GM21786 (cell line): Measurements from ENCODE around the gene BCAS3.
"Not testable (repeated sequence)": the region's sequence is repeated elsewhere in the genome, so short reads cannot be mapped to it uniquely, and the experiment has no call there.

Experiments used
- ATAC-seq: cut with Tn5 transposase; IDR thresholded peaks from one replicate; pipeline ENCODE4 v1.9.1; 2021; ENCODE audit not compliant: unreplicated experiment

The BCAS3 gene

DNA sequence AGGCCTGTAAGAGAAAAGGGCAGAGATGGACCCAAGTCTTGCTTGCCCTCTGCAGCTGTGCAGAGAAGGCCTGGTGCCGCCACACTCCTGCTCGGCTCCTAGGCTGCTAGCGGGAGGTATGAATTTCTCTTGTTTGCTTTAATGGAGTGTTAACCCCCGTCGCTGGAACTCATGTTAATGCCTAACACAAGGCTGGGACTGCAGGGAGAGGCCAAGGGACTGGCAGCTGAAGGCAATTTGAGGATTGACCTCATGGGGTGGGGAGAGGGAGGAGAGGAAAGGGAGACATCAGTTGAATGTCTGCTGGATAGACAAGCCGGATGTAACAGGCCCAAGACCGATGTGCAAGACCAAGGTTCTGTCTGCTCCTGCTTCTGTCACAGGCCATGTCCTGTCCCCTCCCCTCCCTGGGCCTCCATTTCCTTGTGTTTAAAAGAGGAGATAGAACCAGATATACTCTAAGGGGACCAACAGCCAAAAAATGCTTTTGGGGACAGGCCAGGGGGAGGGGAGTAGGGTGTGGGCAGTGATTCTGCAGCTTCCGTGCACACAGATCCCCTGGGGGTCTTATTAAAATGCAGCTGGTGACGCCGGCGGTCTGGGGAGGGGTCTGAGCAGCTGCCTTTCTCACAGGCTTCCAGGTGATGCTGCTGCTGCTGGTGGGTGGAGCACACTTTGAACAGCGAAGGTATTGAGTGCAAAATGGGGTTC is 675.3 kb downstream of the BCAS3 start:
- ATAC-seq: no peak

- no peak for ATAC-seq
Measured at GRCh38 chr17:61353615-61354014, 676.0 kb downstream of the BCAS3 start.

GRCh38 chr17:61354895-61355874 is 677.5 kb downstream of the BCAS3 start:
- no peak for ATAC-seq

DNA sequence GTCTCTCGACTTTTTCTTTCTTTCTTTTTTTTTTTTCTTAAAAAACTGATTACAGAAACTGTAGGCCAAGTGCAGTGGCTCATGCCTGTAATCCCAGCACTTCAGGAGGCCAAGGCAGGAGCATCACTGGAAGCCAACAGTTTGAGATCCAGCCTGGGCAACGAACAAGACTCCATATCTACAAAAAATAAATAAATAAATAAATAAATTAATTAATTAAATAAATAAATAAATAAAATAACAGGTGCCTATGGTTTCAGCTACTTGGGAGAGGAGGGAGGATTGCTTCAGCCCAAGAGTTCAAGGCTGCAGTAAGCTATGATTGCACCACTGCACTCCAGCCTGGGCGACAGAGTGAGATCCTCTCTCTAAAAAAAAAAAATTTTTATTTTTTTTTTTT is 679.4 kb downstream of the BCAS3 start:
- ATAC-seq: not testable (repeated sequence)

- ATAC-seq: not testable (repeated sequence)
Measured at GRCh38 chr17:61359513-61359912, 681.9 kb downstream of the BCAS3 start.

GRCh38 chr17:61360318-61360943 is 682.8 kb downstream of the BCAS3 start:
- no peak for ATAC-seq

DNA sequence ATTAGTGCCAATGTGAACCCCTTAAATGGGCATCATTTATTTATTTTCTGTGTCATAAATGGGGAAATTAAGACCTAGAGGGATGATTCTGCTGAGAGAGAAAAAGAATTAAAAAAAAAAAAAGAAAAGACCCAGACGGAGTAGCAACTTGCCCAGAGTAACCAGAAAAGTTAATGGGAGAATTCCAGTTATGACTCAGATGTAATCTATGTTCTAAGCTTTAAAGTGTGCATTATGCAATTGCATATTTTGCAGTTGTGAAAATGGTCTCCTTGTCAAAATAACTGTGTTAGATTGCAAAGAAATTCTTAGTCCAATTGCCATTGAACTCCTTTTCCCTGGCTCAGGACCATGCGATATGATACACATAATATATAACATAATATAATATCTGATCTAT is 683.4 kb downstream of the BCAS3 start:
- ATAC-seq: no peak

GRCh38 chr17:61362396-61362795 is 684.7 kb downstream of the BCAS3 start:
- ATAC-seq: no peak

GRCh38 chr17:61362852-61363600 is 685.4 kb downstream of the BCAS3 start:
- ATAC-seq: no peak

- ATAC-seq: no peak
Measured at GRCh38 chr17:61363601-61364462, 686.2 kb downstream of the BCAS3 start.

GRCh38 chr17:61364463-61364846 is 686.8 kb downstream of the BCAS3 start:
- no peak for ATAC-seq

DNA sequence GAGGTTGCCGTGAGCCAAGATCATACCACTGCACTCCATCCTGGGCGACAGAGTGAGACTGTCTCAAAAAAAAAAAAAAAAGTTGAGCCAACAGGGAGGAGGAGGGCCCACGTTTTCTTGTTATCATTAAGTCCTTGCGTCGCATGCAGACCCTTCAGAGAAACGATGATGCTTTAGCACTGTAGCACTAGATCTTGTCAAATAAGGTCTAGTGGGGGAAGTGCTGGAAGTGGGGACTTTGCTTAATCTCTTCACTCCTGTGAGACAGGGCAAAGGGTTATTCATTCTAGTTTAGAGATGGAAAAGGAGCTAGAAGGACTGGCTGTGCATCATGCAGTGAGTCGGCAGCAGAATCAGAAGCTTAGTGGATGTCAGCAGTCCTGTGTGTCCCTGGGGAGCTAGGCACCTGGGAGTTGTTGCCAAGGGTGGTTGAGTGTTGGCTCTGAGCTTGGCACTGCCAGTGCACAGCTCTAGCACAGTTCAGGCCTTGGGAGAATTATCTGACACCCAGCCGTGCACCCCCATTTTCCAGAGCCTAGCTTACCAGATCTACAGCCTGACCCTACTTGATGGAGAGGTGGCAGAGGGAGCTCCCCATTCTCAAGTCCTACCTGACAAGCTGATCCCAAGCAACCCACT is 688.5 kb downstream of the BCAS3 start:
- ATAC-seq: no peak

DNA sequence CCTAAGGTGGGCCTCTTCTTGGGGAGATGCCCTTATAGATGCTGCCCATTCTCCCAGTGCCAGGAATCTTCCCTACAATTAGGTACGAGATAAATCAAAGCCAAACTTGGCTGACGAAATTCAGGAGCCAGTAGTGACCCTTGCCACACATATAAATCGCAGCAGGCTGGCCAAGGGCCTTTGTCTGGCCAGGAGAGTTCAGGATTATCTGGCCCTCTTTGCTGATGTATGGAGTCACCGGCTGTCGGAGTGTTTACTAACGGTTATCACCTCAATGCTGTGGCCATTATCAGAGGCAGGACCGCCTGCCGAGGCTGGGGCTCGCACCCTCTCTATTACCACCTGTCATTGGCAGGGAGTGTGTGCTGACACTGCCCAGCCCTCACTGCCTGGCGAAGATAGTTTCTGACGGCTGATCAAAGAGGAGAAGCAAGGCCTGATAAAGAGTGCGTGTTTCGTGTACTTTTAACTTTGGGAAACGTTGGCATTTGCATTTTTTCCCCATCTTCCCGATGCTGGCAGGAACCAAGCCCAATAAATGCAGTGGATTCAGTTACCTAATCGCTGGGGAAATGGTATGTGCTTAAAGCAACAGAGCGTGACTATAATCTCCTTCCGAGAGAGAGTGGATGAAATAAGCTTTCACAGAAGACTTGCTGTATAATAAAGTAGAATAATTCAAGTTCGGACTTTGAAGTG is 689.2 kb downstream of the BCAS3 start:
- no peak for ATAC-seq

- ATAC-seq: no peak
Measured at GRCh38 chr17:61368049-61368831, 690.6 kb downstream of the BCAS3 start.

DNA sequence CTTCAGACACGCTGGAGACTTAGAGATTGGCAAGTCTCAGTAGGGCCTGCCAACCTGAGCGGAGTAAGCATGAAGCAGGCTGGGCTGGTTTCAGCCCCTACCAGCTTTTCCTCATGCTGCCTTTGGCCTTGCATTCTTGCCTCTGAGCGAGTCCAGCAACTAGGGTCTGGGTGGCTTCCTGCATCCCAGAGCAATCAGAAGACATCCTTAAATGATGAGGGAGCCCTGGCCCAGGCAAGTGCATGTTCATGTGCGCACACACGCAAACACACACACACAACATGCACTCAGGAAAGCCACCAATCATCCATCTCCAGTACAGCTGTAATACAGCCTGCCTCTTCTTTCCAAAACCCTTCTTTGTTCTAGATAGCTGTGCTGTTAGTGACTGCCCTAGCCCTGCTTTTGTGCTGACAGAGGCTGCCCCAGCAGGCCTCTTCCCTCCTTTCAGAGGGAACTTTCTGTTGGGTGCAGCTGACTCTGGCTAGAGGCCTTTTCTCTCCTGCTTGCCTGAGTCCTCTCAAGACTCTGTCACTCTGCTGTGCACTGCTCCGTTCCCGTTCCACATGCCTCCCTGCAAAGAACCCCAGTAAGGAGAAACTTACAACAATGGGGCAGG is 691.3 kb downstream of the BCAS3 start:
- ATAC-seq: no peak

GRCh38 chr17:61369751-61370150 is 692.1 kb downstream of the BCAS3 start:
- no peak for ATAC-seq

DNA sequence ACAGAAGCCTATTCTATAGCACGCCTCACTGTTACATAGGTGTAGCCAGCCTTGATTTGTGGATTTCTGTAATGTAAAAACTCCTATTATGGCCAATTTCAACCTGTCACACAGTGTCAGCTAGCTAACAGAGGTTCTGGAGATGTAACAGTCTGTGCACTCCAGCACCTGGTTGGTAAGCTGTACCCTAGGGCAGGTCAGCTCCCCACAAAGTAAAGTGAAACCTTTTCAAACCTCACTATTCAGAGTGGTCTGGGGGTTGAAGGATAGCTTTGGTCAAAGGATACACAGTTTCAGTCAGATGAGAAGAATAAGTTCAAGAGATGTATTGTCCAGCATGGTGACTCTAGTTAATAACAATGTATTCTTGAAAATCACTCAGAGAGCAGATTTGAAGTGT is 693.5 kb downstream of the BCAS3 start:
- ATAC-seq: no peak

- ATAC-seq: no peak
Measured at GRCh38 chr17:61371606-61372005, 694.0 kb downstream of the BCAS3 start.
